Measurements from ENCODE around the gene GALNT18. TPM values are rescaled to one million over a fixed set of nuclear protein-coding genes. Genes with fewer than 3 reads are reported as not detected.
A peak's percentile ranks its signal among the peaks of the same experiment; 100 is the strongest.

GALNT18 gene
- total RNA-seq, 1 donor from 2014 or later, result 38.4 TPM

GRCh38 chr11:11458485-11458884 is 163.3 kb downstream of the GALNT18 start:
- no peaks in the 10 kb centered on the region for H3K36me3 Mint-ChIP-seq (ENCODE audit: low read depth)
- H3K4me3 Mint-ChIP-seq (ENCODE audit: unreplicated experiment), result no peak overlapping the region
- no peak overlapping the region for H3K27ac Mint-ChIP-seq (ENCODE audit: unreplicated experiment)
- peaks cover 3% of the 10 kb centered on the region for H3K27me3 Mint-ChIP-seq (ENCODE audit: low read depth)
- peaks cover 46% of the 10 kb centered on the region for H3K4me1 Mint-ChIP-seq (ENCODE audit: low read depth)
- H3K9me3 Mint-ChIP-seq (ENCODE audit: low read depth), result no peaks in the 10 kb centered on the region
- DNase-seq (ENCODE audit: low spot score), result no peak
- TF ChIP-seq CTCF (IDR thresholded peaks at IDR 0.05), result no peak

- no peak for DNase-seq (ENCODE audit: low spot score)
- Mint-ChIP-seq H3K4me1 (ENCODE audit: low read depth) (peaks cover 41% of the 10 kb centered on the region), H3K27me3 (ENCODE audit: low read depth) (peaks cover 3% of the 10 kb centered on the region), H3K4me3 (ENCODE audit: unreplicated experiment) (no peak overlapping the region), H3K27ac (ENCODE audit: unreplicated experiment) (no peak overlapping the region), H3K36me3 (ENCODE audit: low read depth) (no peaks in the 10 kb centered on the region), H3K9me3 (ENCODE audit: low read depth) (no peaks in the 10 kb centered on the region)
- TF ChIP-seq CTCF (IDR thresholded peaks at IDR 0.05), result no peak
Observed at GRCh38 chr11:11458001-11458400, 163.8 kb downstream of the GALNT18 start.

GRCh38 chr11:11456866-11457265 is 164.9 kb downstream of the GALNT18 start:
- H3K9me3 Mint-ChIP-seq (ENCODE audit: low read depth), result no peaks in the 10 kb centered on the region
- no peak for DNase-seq (ENCODE audit: low spot score)
- H3K27ac Mint-ChIP-seq (ENCODE audit: unreplicated experiment), result no peak overlapping the region
- peaks cover 32% of the 10 kb centered on the region for H3K4me1 Mint-ChIP-seq (ENCODE audit: low read depth)
- TF ChIP-seq CTCF (IDR thresholded peaks at IDR 0.05), result no peak
- H3K27me3 Mint-ChIP-seq (ENCODE audit: low read depth), result peaks cover 3% of the 10 kb centered on the region
- no peaks in the 10 kb centered on the region for H3K36me3 Mint-ChIP-seq (ENCODE audit: low read depth)
- no peak overlapping the region for H3K4me3 Mint-ChIP-seq (ENCODE audit: unreplicated experiment)

- no peak overlapping the region for H3K4me3 Mint-ChIP-seq (ENCODE audit: unreplicated experiment)
- H3K27me3 Mint-ChIP-seq (ENCODE audit: low read depth), result peaks cover 3% of the 10 kb centered on the region
- H3K9me3 Mint-ChIP-seq (ENCODE audit: low read depth), result no peaks in the 10 kb centered on the region
- H3K36me3 Mint-ChIP-seq (ENCODE audit: low read depth), result no peaks in the 10 kb centered on the region
- DNase-seq (ENCODE audit: low spot score), result no peak
- no peak for TF ChIP-seq CTCF (IDR thresholded peaks at IDR 0.05)
- peaks cover 35% of the 10 kb centered on the region for H3K4me1 Mint-ChIP-seq (ENCODE audit: low read depth)
- H3K27ac Mint-ChIP-seq (ENCODE audit: unreplicated experiment), result peak overlapping the region; percentile 5
Observed at GRCh38 chr11:11454671-11455223, 167.1 kb downstream of the GALNT18 start.

GRCh38 chr11:11451501-11452005 is 170.3 kb downstream of the GALNT18 start:
- Mint-ChIP-seq H3K27ac (ENCODE audit: unreplicated experiment) (peak overlapping the region; percentile 89), H3K27me3 (ENCODE audit: low read depth) (peaks cover 3% of the 10 kb centered on the region), H3K4me1 (ENCODE audit: low read depth) (peaks cover 60% of the 10 kb centered on the region), H3K36me3 (ENCODE audit: low read depth) (peaks cover 12% of the 10 kb centered on the region), H3K4me3 (ENCODE audit: unreplicated experiment) (no peak overlapping the region), H3K9me3 (ENCODE audit: low read depth) (no peaks in the 10 kb centered on the region)
- peak; percentile 37 for TF ChIP-seq CTCF (IDR thresholded peaks at IDR 0.05)
- DNase-seq (ENCODE audit: low spot score), result no peak
